Measurements from ENCODE around the gene ZNF276. TPM values are rescaled to one million over a fixed set of nuclear protein-coding genes. Genes with fewer than 3 reads are reported as not detected.
"Not testable (repeated sequence)": the region's sequence is repeated elsewhere in the genome, so short reads cannot be mapped to it uniquely, and the experiment has no call there.

ZNF276 gene
- total RNA-seq, 1 donor from 2014 or later = 71.1 TPM

DNA sequence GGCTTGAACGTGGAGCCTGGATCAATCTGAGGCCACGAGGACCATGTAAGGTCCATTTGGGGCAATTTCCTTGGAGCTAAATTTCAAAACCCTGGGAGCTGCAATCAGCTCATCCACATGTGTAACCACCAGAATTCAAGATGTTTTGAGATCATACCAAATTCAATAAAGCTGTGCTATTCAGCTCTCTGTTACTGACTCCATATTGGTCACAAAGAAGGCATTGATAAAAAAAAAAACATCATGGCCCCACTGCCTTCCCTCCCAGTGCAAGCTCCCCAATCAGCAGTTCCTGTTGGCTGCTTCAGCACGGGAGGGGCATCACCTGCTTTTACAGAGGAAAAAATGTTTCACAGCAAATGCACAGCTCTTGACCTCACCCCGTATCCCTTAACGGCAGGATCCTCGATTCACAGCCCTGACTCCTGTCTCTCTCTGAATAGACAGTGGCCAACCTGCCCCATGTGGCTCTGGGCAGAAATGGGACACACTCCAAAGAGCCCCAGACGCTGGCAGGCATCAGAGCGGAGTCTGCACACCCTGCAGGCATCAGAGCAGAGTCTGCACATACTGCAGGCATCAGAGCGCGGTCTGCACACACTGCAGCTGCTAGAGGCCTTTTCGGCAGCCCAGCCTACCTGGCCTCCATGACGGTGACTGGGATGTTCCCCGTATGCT lies 58.0 kb downstream of the ZNF276 start:
- intact Hi-C loops (cut with micrococcal nuclease) = no loop called here

DNA sequence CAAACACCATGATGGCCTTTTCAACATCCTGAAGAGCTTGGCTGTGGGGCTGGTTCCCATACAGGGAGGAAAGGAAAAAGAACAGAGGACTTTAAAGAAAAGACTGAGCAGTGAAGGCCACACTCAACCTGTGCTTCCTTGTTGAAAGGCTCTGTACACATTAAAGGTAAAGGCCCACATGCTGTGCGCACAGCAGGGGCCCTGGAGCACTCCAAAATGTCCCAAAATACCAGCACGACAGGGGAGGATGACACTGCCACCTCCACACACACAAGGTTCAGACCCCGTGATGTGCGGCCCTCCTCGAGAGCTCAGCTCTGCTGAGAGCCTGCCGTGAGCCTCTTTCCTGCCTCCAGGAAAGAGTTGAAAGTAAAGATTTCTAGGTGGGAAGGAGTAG lies 58.6 kb downstream of the ZNF276 start:
- intact Hi-C loops (cut with micrococcal nuclease) = no loop called here

GRCh38 chr16:89782489-89782888 lies 61.2 kb downstream of the ZNF276 start:
- intact Hi-C loops (cut with micrococcal nuclease) = no loop called here

DNA sequence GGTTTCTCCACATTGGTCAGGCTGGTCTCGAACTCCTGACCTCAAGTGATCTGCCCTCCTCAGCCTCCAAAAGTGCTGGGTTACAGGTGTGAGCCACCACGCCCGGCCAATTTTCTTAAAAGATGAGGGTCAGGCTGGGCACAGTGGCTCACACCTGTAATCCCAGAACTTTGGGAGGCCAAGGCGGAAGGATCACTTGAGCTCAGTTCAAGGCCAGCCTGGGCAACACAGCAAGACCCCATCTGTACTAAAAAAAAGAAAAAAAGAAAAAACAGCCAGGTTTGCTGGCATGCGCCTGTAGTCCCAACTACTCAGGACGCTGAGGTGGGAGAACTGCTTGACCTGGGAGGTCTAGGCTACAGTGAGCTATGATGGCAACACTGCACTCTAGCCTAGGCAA lies 62.6 kb downstream of the ZNF276 start:
- intact Hi-C loops (cut with micrococcal nuclease) = not testable (repeated sequence)

- intact Hi-C loops (cut with micrococcal nuclease) = no loop called here
Measured at GRCh38 chr16:89784406-89784805, 63.1 kb downstream of the ZNF276 start.

DNA sequence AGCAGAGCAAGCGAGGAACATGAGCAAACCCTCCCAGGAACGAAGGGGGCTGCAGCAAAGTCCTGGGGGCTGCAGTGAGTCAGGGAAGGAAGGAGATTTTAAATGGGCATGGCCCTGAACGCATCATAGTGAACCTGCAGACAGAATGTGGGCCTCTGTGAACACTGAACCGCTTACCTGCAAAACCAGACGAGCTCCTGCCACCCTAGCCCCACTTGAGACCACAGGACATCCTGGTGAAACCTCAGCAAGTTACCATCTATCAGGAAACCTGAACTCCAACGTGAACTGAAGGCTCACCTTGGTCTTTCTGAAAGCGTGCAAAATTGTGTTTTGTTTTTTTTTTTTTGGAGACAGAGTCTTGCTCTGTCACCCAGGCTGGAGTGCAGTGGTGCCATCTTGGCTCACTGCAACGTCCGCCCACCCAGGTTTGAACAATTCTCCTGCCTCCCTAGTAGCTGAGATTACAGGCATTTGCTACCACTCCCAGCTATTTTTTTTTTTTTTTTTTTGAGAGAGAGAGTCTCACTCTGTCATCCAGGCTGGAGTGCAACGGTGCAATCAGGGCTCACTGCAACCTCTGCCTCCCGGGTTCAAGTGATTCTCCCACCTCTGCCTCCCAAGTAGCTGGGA lies 64.3 kb downstream of the ZNF276 start:
- intact Hi-C loops (cut with micrococcal nuclease) = loop anchor here (1.0 kb wide), 1 partner anchor 62 kb away; no protein-coding TSS in a partner anchor

GRCh38 chr16:89786474-89787364 lies 65.4 kb downstream of the ZNF276 start:
- intact Hi-C loops (cut with micrococcal nuclease) = no loop called here

DNA sequence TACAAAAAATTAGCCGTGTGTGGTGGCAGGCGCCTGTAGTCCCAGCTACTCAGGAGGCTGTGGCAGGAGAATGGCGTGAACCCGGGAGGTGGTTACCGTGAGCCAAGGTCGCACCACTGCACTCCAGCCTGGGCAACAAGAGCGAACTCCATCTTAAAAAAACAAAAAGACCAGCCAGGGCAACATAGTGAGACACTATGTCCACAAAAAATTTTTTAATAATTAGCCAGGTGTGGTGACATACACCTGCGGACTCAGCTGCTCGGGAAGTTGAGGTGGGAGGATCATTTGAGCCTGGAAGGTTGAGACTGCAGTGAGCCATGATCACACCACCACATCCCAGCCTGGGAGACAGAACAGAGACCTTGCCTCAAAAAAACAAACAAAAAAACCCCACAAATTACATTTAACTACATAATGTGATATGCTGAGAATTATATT lies 66.0 kb downstream of the ZNF276 start:
- intact Hi-C loops (cut with micrococcal nuclease) = no loop called here

Other genes with a start within 250 kb of the ZNF276 start
- gene ANKRD11, start 231.0 kb upstream of the ZNF276 start, total RNA-seq = 175 and 192 TPM in 2 replicates
- 122 and 126 TPM in 2 replicates for gene SPG7, start 213.1 kb upstream of the ZNF276 start, total RNA-seq
- 1,898 and 1,901 TPM in 2 replicates for gene RPL13, start 160.9 kb upstream of the ZNF276 start, total RNA-seq
- gene CPNE7, start 145.8 kb upstream of the ZNF276 start, total RNA-seq = 3.8 and 4.1 TPM in 2 replicates
- not detected in 2 replicates for gene DPEP1, start 107.9 kb upstream of the ZNF276 start, total RNA-seq
- 96.3 and 107 TPM in 2 replicates for gene CHMP1A, start 63.8 kb upstream of the ZNF276 start, total RNA-seq
- 14.2 and 15.1 TPM in 2 replicates for gene SPATA33, start 63.7 kb upstream of the ZNF276 start, total RNA-seq
- 81.6 and 85.1 TPM in 2 replicates for gene CDK10, start 34.8 kb upstream of the ZNF276 start, total RNA-seq
- gene SPATA2L, start 19.8 kb upstream of the ZNF276 start, total RNA-seq = 6.5 and 8.2 TPM in 2 replicates
- gene VPS9D1, start 639 bp upstream of the ZNF276 start, total RNA-seq = 10.7 and 12.0 TPM in 2 replicates
- gene FANCA, start 95.1 kb downstream of the ZNF276 start, total RNA-seq = 128 and 138 TPM in 2 replicates
- 0.61 and 1.2 TPM in 2 replicates for gene SPIRE2, start 106.9 kb downstream of the ZNF276 start, total RNA-seq
- gene TCF25, start 152.1 kb downstream of the ZNF276 start, total RNA-seq = 206 and 215 TPM in 2 replicates
- gene MC1R, start 197.3 kb downstream of the ZNF276 start, total RNA-seq = 9.1 and 9.5 TPM in 2 replicates
- gene TUBB3, start 201.8 kb downstream of the ZNF276 start, total RNA-seq = 6.6 TPM in 2 replicates
- 33.5 and 38.9 TPM in 2 replicates for gene DEF8, start 227.2 kb downstream of the ZNF276 start, total RNA-seq

Measured in T-helper 1 cell treated with Interleukin-12 subunit alpha and Interleukin-12 subunit beta and Interleukin-4 antibody, amounts not matched to agents 30 ng/mL and 1 ng/mL, for 36 hours (primary cell).